Measurements from ENCODE around the gene TRIO.

The TRIO gene

DNA sequence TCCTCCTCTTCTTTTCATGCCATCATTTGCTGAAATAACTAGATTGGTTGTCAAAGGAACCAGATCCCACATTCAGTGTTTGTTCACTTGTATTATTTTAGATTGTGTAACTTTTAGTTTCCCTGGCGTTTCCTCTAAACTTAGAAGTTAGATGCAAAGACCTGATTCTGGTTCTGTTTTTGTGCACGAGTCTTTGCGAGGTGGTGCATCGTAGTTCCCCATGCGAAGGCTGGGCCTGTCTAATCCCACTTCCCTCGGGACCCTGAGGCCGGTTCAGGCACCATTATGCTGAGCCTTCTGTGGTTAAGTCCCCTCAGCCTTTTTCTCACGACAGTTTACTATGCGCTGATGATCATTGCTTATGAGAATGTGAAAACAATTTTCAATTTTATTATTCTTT is 219.3 kb downstream of the TRIO start:
- Histone ChIP-seq H3K9me3 (ENCODE audit: insufficient read depth, low read length) (no peaks in the 10 kb centered on the region), H3K27ac (ENCODE audit: low read depth, low read length) (no peak overlapping the region), H3F3A (ENCODE audit: insufficient read depth) (no peaks in the 10 kb centered on the region), H4K20me1 (ENCODE audit: low read depth, low read length) (no peaks in the 10 kb centered on the region), H3K9me2 (replicated peaks; ENCODE audit: insufficient read depth, low read length) (no peaks in the 10 kb centered on the region), H3K36me3 (ENCODE audit: low read length) (0 out of 2 replicates have a peak, but pooled peaks cover 2% of the 10 kb centered on the region), H3K4me3 (ENCODE audit: insufficient read depth, low read length, poor library complexity, severe bottlenecking) (no peak overlapping the region), H2AFZ (ENCODE audit: low read depth, low read length, severe bottlenecking) (no peak overlapping the region), H3K9ac (ENCODE audit: low read length) (no peak overlapping the region), H3K4me2 (ENCODE audit: low read depth, low read length, poor library complexity, severe bottlenecking) (no peak overlapping the region), H3K27me3 (ENCODE audit: low read length) (no peaks in the 10 kb centered on the region), H3K79me2 (ENCODE audit: insufficient read depth, low read length) (no peaks in the 10 kb centered on the region)
- TF ChIP-seq, protein P1, sequence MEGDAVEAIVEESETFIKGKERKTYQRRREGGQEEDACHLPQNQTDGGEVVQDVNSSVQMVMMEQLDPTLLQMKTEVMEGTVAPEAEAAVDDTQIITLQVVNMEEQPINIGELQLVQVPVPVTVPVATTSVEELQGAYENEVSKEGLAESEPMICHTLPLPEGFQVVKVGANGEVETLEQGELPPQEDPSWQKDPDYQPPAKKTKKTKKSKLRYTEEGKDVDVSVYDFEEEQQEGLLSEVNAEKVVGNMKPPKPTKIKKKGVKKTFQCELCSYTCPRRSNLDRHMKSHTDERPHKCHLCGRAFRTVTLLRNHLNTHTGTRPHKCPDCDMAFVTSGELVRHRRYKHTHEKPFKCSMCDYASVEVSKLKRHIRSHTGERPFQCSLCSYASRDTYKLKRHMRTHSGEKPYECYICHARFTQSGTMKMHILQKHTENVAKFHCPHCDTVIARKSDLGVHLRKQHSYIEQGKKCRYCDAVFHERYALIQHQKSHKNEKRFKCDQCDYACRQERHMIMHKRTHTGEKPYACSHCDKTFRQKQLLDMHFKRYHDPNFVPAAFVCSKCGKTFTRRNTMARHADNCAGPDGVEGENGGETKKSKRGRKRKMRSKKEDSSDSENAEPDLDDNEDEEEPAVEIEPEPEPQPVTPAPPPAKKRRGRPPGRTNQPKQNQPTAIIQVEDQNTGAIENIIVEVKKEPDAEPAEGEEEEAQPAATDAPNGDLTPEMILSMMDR (IDR thresholded peaks at IDR 0.05; ENCODE audit: insufficient read depth, low read length, poor library complexity, severe bottlenecking) = no peak
- TF ChIP-seq EZH2phosphoT487 (conservative IDR thresholded peaks at IDR 0.05; ENCODE audit: low read length) = no peak

DNA sequence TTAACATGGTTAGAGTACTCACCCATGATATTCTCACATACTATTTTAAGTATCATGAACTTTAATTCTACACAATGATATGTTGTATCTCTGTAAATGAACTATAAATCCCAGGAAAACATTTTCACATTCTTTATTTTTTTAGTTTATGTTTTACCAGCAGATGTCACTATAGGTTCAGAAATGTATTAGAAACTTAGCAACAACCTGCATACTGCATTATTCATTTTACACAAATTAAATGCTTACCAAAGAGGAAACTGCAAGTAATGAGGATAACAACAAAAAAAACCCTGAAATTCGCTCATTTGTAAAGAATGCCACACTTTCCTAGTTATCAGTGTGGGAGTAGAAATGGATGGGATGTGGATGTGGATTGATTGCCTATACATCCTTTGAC is 221.0 kb downstream of the TRIO start:
- Histone ChIP-seq H2AFZ (ENCODE audit: low read depth, low read length, severe bottlenecking) (no peak overlapping the region), H3K9me2 (replicated peaks; ENCODE audit: insufficient read depth, low read length) (no peaks in the 10 kb centered on the region), H3K4me3 (ENCODE audit: insufficient read depth, low read length, poor library complexity, severe bottlenecking) (no peak overlapping the region), H3K27me3 (ENCODE audit: low read length) (no peaks in the 10 kb centered on the region), H3K79me2 (ENCODE audit: insufficient read depth, low read length) (no peaks in the 10 kb centered on the region), H3K9me3 (ENCODE audit: insufficient read depth, low read length) (no peaks in the 10 kb centered on the region), H4K20me1 (ENCODE audit: low read depth, low read length) (no peaks in the 10 kb centered on the region), H3F3A (ENCODE audit: insufficient read depth) (no peaks in the 10 kb centered on the region), H3K36me3 (ENCODE audit: low read length) (0 out of 2 replicates have a peak, but pooled peaks cover 2% of the 10 kb centered on the region), H3K9ac (ENCODE audit: low read length) (no peak overlapping the region), H3K27ac (ENCODE audit: low read depth, low read length) (no peak overlapping the region), H3K4me2 (ENCODE audit: low read depth, low read length, poor library complexity, severe bottlenecking) (no peak overlapping the region)
- TF ChIP-seq, protein P1 (IDR thresholded peaks at IDR 0.05; ENCODE audit: insufficient read depth, low read length, poor library complexity, severe bottlenecking) = no peak
- TF ChIP-seq EZH2phosphoT487 (conservative IDR thresholded peaks at IDR 0.05; ENCODE audit: low read length) = no peak

DNA sequence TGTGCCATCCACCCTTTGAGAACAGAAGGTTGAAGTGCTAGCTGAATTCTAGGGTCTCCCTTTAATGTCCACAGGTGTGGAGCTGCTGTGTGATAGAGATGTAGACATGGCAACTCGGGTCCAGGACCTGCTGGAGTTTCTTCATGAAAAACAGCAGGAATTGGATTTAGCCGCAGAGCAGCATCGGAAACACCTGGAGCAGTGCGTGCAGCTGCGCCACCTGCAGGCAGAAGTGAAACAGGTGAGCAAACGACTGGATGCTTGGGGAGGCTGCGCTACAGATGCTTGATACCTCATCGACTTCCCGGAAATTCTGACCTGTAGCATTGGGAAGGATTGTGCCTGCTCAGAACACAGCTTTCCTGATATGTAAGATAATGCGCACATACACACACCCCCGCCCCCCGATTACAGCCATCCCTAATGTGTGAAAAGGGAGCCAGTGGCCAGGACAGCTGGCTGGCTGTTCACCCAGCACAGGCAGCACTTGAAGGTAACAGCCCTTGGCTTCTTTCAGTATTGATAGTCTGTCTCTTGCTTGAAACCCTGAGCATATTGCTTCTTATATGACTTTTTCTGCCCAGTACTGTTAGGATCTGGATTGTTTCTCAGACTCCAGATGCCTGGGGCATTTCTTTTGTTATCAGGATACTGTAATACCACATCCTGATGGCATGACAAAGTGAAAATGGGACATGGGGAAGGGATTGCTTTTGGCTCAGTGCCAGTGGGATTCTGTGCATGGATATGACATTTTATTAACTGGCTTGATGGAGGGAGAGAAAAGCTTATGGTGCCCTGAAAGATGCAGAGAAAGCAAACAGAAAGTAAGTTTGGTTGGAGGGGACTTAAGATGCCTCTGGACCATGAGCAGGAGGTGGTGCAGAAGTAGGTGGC is 221.7 kb downstream of the TRIO start:
- Histone ChIP-seq H3K9ac (ENCODE audit: low read length) (no peak overlapping the region), H3K36me3 (ENCODE audit: low read length) (0 out of 2 replicates have a peak, but pooled peaks cover 2% of the 10 kb centered on the region), H3K27ac (ENCODE audit: low read depth, low read length) (no peak overlapping the region), H3F3A (ENCODE audit: insufficient read depth) (no peaks in the 10 kb centered on the region), H3K9me3 (ENCODE audit: insufficient read depth, low read length) (no peaks in the 10 kb centered on the region), H3K79me2 (ENCODE audit: insufficient read depth, low read length) (no peaks in the 10 kb centered on the region), H3K9me2 (replicated peaks; ENCODE audit: insufficient read depth, low read length) (no peaks in the 10 kb centered on the region), H3K4me3 (ENCODE audit: insufficient read depth, low read length, poor library complexity, severe bottlenecking) (no peak overlapping the region), H2AFZ (ENCODE audit: low read depth, low read length, severe bottlenecking) (no peak overlapping the region), H4K20me1 (ENCODE audit: low read depth, low read length) (no peaks in the 10 kb centered on the region), H3K27me3 (ENCODE audit: low read length) (no peaks in the 10 kb centered on the region), H3K4me2 (ENCODE audit: low read depth, low read length, poor library complexity, severe bottlenecking) (no peak overlapping the region)
- TF ChIP-seq, protein P1 (IDR thresholded peaks at IDR 0.05; ENCODE audit: insufficient read depth, low read length, poor library complexity, severe bottlenecking) = peak; percentile 64
- TF ChIP-seq EZH2phosphoT487 (conservative IDR thresholded peaks at IDR 0.05; ENCODE audit: low read length) = no peak
